ENCODE results near the gene MRPL58. TPM values are rescaled to one million over a fixed set of nuclear protein-coding genes. Genes with fewer than 3 reads are reported as not detected.

MRPL58 gene
- total and polyA plus RNA-seq, 2 donors (not counting 1 experiment from before 2014, with no cell fraction given): 20.8 to 21.6 TPM

- ATAC-seq (ENCODE audit: low read depth): peak; percentile 42
- H3K4me2 ChIP-seq (replicated peaks; ENCODE audit: low read depth, low read length, poor library complexity, severe bottlenecking): peak overlapping the region; percentile 85
- peaks cover 34% of the 10 kb centered on the region for H3K4me1 Mint-ChIP-seq
- peaks cover 15 to 34% of the 10 kb centered on the region in 2 donors for H3K4me1 ChIP-seq (ENCODE audit: control insufficient read depth in 2 of 2, insufficient read depth in 2 of 2, low read length in 2 of 2)
- H4K20me1 ChIP-seq (ENCODE audit: control insufficient read depth, insufficient read depth, low read length, poor library complexity, severe bottlenecking): no peaks in the 10 kb centered on the region
- peaks cover 0 to 3% of the 10 kb centered on the region in 2 experiments for H3K36me3 ChIP-seq (replicated peaks in 1 of 2; ENCODE audit: control extremely low read depth in 1 of 2, control insufficient read depth in 1 of 2, extremely low read depth in 1 of 2, insufficient read depth in 2 of 2, low read length in 1 of 2)
- H2AFZ ChIP-seq (ENCODE audit: insufficient read depth, low read depth, low read length, poor library complexity, severe bottlenecking): peak overlapping the region; percentile 72
- H3K4me3 Mint-ChIP-seq: peak overlapping the region; percentile 99
- DNase-seq: peak; percentile 89
- peak overlapping the region; percentile 97 for H3K27ac Mint-ChIP-seq
- WGBS (ENCODE audit: insufficient coverage): under 1% methylated on average over 30 of the region's 36 CpGs
- TF ChIP-seq CTCF (IDR thresholded peaks at IDR 0.05) (no peak), EZH2 (IDR thresholded peaks at IDR 0.05; ENCODE audit: borderline replicate concordance, insufficient read depth, low read depth, low read length, poor library complexity, severe bottlenecking) (no peak)
- ChIA-PET POLR2A (interaction anchor here (0.9 to 1.6 kb wide), 3 partner anchors 13 to 284 kb away, joined by 3 to 6 read pairs (median 6); partner anchors contain the start of gene MRPL58), CTCF (interaction anchor here (1.0 to 1.9 kb wide), 3 partner anchors 21 to 97 kb away, joined by 3 to 10 read pairs (median 8); partner anchors contain the start of gene MRPL58)
- peaks cover 0 to 4% (median 0%) of the 10 kb centered on the region in 3 donors for H3K9me3 ChIP-seq (ENCODE audit: control extremely low read depth in 1 of 3, control insufficient read depth in 2 of 3, insufficient read depth in 1 of 3, low read length in 2 of 3)
- H3K79me2 ChIP-seq (ENCODE audit: control insufficient read depth, insufficient read depth, low read length): no peaks in the 10 kb centered on the region
- peaks cover 2% of the 10 kb centered on the region for H3K9me3 Mint-ChIP-seq (ENCODE audit: insufficient read depth)
- H3K4me3 ChIP-seq (ENCODE audit: control extremely low read depth in 1 of 5, extremely low read depth in 1 of 5, insufficient read depth in 1 of 5, low read depth in 2 of 5, low read length in 4 of 5): peak overlapping the region; percentile 59 to 81 (median 71)
- H3K27me3 Mint-ChIP-seq: no peaks in the 10 kb centered on the region
- intact Hi-C loops (cut with micrococcal nuclease): loop anchor here (1.0 kb wide), 3 partner anchors 13 to 46 kb away; partner anchors contain the start of genes ATP5PD, CDR2L and MRPL58
- H3K27me3 ChIP-seq (replicated peaks in 1 of 4; ENCODE audit: control extremely low read depth in 1 of 4, control insufficient read depth in 3 of 4, insufficient read depth in 4 of 4, low read length in 3 of 4): no peaks in the 10 kb centered on the region
- peak overlapping the region in 1 of 2 donors; percentile 69 for H3K27ac ChIP-seq (ENCODE audit: low read length in 2 of 2)
- H3K9ac ChIP-seq (ENCODE audit: low read length): peak overlapping the region; percentile 75
Measured at GRCh38 chr17:75033346-75034235, 21.1 kb downstream of the MRPL58 start.

Data from B cell (primary cell).